Left colon (tissue), 2 donors: ENCODE data around the gene IL1RAP. TPM values are rescaled to one million over a fixed set of nuclear protein-coding genes. Genes with fewer than 3 reads are reported as not detected.

Experiments used
- ATAC-seq: fragments of 200-7000 bp; cut with Tn5 transposase; one replicate; pipeline ENCODE4 v1.9.1; 2020; ENCODE audit warnings: mild to moderate bottlenecking, moderate library complexity
- DNase-seq, 2 donors: peaks; one replicate each; pipeline ENCODE4 v3.0.0-alpha.2; 2020
- intact Hi-C, 2 donors: fragments of 100-400 bp; cut with DNase I in 1 of 2; cut with micrococcal nuclease in 1 of 2; formaldehyde crosslinking; loops; one replicate each; pipeline versions ENCODE4 v1.11.2 to v1.14.0; 2022; cut with DNase I, micrococcal nuclease
- total RNA-seq, 2 donors: library from RNA; stranded (reverse); fragmentation: NEBNext Ultra II Directional; extraction: Animal tissue kit (Norgen Biotek cat#: 25700); gene quantifications; one replicate each; pipeline ENCODE4 v1.2.1, GENCODE V29; 2021
- donor health status: DM: no; HTN: no; CAD: no.
- donor health status: DM: yes; HTN: yes; CAD: no.

The IL1RAP gene
- total RNA-seq, 2 donors from 2014 or later, result 4.9 to 6.1 TPM

DNA sequence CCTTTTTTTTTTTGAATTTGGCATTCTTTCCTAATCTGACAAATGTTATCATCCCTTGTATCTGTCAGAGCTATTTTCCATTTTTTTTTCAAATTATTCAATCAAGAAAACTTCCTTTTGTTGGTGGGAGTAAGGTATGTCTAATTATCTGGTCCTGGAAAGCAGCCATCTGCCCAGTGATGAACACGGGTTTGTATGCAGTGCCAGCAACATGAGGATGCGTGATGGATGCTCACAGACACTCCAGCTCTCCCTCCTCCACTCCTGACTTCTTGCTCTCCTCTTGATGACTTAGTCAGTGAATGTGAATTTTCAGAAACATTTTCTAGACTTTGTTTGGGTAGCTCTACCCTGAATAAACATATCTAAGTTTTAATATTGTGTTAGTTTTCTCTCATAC lies 79.2 kb downstream of the IL1RAP start:
- DNase-seq (no peak), ATAC-seq (no peak)
- intact Hi-C loops, result no loop called here

- ATAC-seq, result no peak
- intact Hi-C loops, result no loop called here
- no peak for DNase-seq
Observed at GRCh38 chr3:190594171-190594570, 80.3 kb downstream of the IL1RAP start.

- intact Hi-C loops, result no loop called here
- DNase-seq (no peak), ATAC-seq (no peak)
Observed at GRCh38 chr3:190595179-190595795, 81.4 kb downstream of the IL1RAP start.

DNA sequence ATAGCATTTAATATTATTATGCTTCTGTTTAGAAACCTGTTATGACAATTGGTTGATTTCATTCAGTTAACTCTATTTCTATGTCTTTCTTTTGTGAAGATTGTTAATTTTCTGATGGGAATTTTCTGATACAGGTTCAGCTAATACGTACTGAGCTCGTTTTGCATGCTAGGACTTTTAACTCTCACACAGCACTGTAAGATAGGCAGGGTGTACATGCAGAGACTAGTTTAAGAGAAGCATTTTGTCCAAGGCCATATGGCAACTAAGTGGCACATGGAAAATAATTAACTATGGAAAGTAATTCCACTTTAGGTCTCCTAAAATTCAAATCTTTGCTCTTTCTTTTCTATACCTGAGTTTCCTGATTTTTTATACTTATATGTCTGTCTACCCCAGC lies 81.9 kb downstream of the IL1RAP start:
- DNase-seq (no peak), ATAC-seq (no peak)
- intact Hi-C loops, result no loop called here

GRCh38 chr3:190596349-190597285 lies 82.7 kb downstream of the IL1RAP start:
- ATAC-seq, result no peak
- intact Hi-C loops, result no loop called here
- no peak for DNase-seq

DNA sequence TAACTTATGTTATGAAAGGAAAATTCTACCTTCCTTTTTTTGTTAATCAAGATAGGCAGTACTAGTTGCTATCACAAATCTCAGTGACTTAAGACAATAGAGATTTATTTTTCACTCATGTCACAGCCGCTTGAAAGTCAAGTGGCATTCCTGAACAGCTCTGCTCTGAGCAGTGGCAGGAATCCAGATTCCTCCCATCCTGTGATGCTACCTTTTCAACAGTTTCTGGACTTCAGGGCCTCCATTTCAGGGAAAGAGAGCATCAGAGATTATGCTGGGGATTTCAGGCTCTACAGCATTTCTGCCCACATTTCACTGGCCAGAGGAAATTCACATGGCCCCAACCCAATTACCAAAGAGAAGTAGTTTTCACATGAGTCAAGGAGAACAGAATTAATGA lies 83.4 kb downstream of the IL1RAP start:
- intact Hi-C loops, result no loop called here
- ATAC-seq (no peak), DNase-seq (no peak)

GRCh38 chr3:190601622-190602021 lies 87.7 kb downstream of the IL1RAP start:
- DNase-seq, result no peak
- no peak for ATAC-seq
- intact Hi-C loops, result no loop called here

DNA sequence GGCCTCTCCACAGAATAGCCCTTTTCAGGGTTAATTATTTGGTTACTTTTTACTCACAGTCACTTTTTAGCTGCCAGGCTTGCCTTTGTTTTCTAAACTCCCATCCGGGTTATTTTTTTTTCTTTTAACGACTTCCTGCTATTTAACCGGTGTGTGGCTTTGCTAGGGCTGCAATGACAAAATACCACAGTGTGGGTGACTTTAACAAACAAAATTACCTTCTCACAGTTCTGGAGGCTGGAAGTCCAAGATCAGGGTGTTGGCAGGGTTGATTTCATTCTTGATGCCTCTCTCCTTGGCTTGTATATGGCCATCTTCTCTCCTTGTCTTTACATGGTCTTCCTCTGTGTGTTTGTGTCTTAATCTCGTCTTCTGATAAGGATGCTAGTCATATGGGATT lies 91.5 kb downstream of the IL1RAP start:
- DNase-seq (no peak), ATAC-seq (peak; percentile 28)
- intact Hi-C loops, result no loop called here

GRCh38 chr3:190606596-190606995 lies 92.7 kb downstream of the IL1RAP start:
- intact Hi-C loops, result no loop called here
- DNase-seq, result no peak
- no peak for ATAC-seq

GRCh38 chr3:190607021-190607420 lies 93.1 kb downstream of the IL1RAP start:
- ATAC-seq (no peak), DNase-seq (no peak)
- intact Hi-C loops, result no loop called here

- ATAC-seq, result no peak
- DNase-seq, result no peak
- intact Hi-C loops, result no loop called here
Observed at GRCh38 chr3:190608850-190609589, 95.1 kb downstream of the IL1RAP start.

DNA sequence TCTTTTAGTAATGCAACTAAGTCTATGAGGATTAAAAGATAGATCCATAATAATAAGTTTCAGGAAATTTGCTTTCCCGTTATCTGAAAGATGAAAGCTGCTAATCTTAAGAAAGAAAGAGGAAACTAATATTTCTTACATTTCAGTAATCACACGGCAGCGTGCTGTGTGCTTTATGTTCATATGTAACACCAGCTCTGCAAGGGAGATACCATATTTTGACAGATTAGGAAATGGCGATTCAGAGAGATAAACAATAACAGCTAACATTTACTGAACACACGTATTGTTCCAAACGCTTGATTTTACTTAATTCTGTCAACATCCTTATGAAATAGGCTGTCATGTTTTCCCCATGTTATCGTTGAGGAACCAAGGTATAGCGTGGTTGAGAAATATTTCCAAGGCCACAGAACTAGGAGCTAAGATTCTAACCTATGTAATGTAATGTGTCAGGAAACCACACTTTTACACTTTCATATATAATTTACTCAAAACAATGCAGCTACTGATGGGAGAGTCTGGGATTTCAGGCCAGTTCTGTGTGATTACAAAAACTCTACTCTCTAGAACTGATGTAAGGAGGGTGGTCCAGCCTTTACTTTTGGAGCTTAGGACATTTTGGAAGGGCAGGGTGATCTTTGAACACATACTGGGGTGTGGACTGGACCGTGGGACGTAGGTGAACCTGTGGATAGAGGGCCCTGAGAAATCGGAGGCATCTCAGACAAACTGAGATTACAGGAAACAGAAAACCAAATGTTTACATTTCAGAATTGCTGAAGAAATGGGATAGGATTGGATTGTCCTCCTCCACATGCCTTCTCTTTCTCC lies 100.6 kb downstream of the IL1RAP start:
- DNase-seq (no peak), ATAC-seq (no peak)
- intact Hi-C loops, result no loop called here

DNA sequence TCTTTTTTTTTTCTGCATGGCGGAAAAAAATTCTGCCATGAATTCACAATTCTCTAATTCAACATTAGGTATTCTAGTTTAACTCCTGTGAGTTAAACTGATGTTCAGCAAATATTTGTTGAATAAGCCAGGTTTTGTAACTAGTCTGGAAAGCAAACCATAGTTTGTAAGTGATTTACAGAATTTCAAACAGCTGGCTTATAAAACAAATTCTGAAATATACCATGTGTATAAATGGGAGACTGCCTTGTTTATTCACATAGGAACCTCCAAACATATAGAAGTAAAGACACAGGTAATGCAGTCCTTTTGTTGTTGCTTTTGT lies 101.1 kb downstream of the IL1RAP start:
- no peak for ATAC-seq
- intact Hi-C loops, result no loop called here
- DNase-seq, result no peak

GRCh38 chr3:190615607-190616006 lies 101.7 kb downstream of the IL1RAP start:
- no peak for ATAC-seq
- intact Hi-C loops, result no loop called here

GRCh38 chr3:190616637-190617036 lies 102.8 kb downstream of the IL1RAP start:
- ATAC-seq (no peak), DNase-seq (no peak)
- intact Hi-C loops, result no loop called here

More at GRCh38 chr3:190615607-190616006, 101.7 kb downstream of the IL1RAP start:
- no peak for DNase-seq

- no peak for ATAC-seq
Observed at GRCh38 chr3:190617185-190617584, 103.3 kb downstream of the IL1RAP start.

GRCh38 chr3:190618330-190619030 lies 104.6 kb downstream of the IL1RAP start:
- intact Hi-C loops, result no loop called here
- DNase-seq, result no peak
- ATAC-seq, result no peak

More at GRCh38 chr3:190617185-190617584, 103.3 kb downstream of the IL1RAP start:
- intact Hi-C loops, result no loop called here
- DNase-seq, result peak in 1 of 2 donors; percentile 33

DNA sequence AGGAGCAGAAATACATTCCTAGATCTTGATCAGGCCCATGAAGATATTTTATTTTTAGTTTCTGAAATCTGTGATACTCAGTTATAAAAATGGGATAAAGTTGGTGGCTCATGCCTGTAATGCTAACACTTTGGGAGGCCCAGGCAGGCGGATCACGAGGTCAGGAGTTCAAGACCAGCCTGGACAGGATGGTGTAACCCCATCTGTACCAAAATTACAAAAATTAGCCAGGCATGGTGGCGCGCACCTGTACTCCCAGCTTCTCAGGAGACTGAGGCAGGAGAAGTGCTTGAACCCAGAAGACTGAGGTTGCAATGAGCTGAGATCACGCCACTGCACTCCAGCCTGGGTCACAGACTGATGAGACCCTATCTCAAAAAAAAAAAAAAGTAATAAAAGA lies 105.5 kb downstream of the IL1RAP start:
- ATAC-seq, result no peak
- DNase-seq, result no peak
- intact Hi-C loops, result no loop called here
